Measurements from ENCODE around the gene STARD10.

DNA sequence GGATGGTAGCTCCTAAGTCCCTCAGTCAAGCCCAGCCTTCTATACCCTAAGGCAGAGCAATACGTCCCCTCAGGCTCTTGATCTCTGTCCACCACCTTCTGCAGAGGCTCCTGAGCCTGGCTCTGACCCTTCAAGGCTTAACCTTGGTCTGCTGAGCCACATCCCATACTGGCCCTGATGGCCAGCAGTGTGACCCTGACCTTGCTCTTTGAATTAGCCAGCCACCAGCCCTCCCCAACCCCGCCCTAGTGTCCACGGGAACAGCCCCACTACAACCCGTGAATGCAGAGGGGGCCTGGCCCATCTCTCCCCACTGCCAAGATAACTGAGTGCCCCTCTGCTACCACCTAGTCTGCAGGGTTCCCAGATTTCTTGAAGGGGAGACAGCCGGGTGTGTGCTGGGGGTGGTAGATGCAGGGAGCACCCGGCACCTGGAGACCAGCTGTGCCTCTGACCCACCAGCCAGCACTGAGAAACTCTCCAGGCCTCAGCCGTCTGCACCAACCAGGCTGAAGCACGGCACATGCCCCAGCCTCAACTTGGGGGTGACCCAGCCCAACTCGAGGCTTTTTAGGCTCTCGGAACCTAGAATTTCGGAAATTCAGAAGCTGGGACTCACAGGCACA lies 47.8 kb downstream of the STARD10 start:
- no peak for TF ChIP-seq SP1 (IDR thresholded peaks at IDR 0.05)
- no peak for TF ChIP-seq NFRKB (IDR thresholded peaks at IDR 0.05)
- TF ChIP-seq ZNF384 (IDR thresholded peaks at IDR 0.05) = no peak
- no peak for TF ChIP-seq FOXM1 (IDR thresholded peaks at IDR 0.05; ENCODE audit: borderline replicate concordance)
- TF ChIP-seq TARDBP (IDR thresholded peaks at IDR 0.05) = no peak
- no peak for TF ChIP-seq HDGF (IDR thresholded peaks at IDR 0.05; ENCODE audit: borderline replicate concordance)
- no peak for TF ChIP-seq SUZ12 (IDR thresholded peaks at IDR 0.05)
- TF ChIP-seq ELF4 (IDR thresholded peaks at IDR 0.05) = no peak
- no peak for TF ChIP-seq BHLHE40 (IDR thresholded peaks at IDR 0.05; ENCODE audit: borderline replicate concordance)

Data from HEK293T (cell line).